ENCODE measurements around the gene SH3GL1. TPM values are rescaled to one million over a fixed set of nuclear protein-coding genes. Genes with fewer than 3 reads are reported as not detected.
A peak's percentile ranks its signal among the peaks of the same experiment; 100 is the strongest.

SH3GL1 gene
- total and polyA plus RNA-seq, 4 experiments from 2014 or later = 19.7 to 45.6 (median 34.1) TPM

- peak overlapping the region; percentile 78 for H3K27ac ChIP-seq (ENCODE audit: low read depth, low read length)
- Mint-ChIP-seq H3K27me3 (no peaks in the 10 kb centered on the region), H3K27ac (peak overlapping the region; percentile 88 to 99 (median 98)), H3K36me3 (peaks cover 2 to 9% of the 10 kb centered on the region in 2 donors), H3K9me3 (no peaks in the 10 kb centered on the region), H3K4me1 (peaks cover 27 to 69% (median 46%) of the 10 kb centered on the region in 4 donors), H3K4me3 (peak overlapping the region in 7 of 8 donors; percentile 17 to 92 (median 87))
- no peak overlapping the region for H3K4me3 ChIP-seq (ENCODE audit: low read length in 2 of 2)
- H3K36me3 ChIP-seq (ENCODE audit: insufficient read depth, low read length) = peaks cover 5% of the 10 kb centered on the region
- ChIA-PET POLR2A (ENCODE audit: partially characterized antibody) (interaction anchor here (2.1 to 2.4 kb wide), 2 partner anchors 9 to 23 kb away, joined by 12 to 22 read pairs; partner anchors contain the start of gene CHAF1A), CTCF (ENCODE audit: partially characterized antibody) (interaction anchor here (1.6 to 2.8 kb wide), 2 partner anchors 9 to 21 kb away, joined by 4 to 15 read pairs; partner anchors contain the start of gene SH3GL1)
- intact Hi-C loops (cut with micrococcal nuclease) = no loop called here
- DNase-seq = no peak
- no peaks in the 10 kb centered on the region for H3K27me3 ChIP-seq (ENCODE audit: insufficient read depth, low read length)
- peaks cover 73% of the 10 kb centered on the region for H3K4me1 ChIP-seq (ENCODE audit: insufficient read depth, low read length)
- no peaks in the 10 kb centered on the region for H3K9me3 ChIP-seq (ENCODE audit: control insufficient read depth in 1 of 2, low read length in 2 of 2)
These were observed 21.5 kb downstream of the SH3GL1 start for GRCh38 chr19:4378886-4379285.

- DNase-seq = no peak
- POLR2A ChIA-PET (ENCODE audit: partially characterized antibody) = interaction anchor here (0.5 to 2.3 kb wide), 2 partner anchors 23 to 1038 kb away, joined by 3 to 8 read pairs; partner anchors contain the start of gene SH3GL1
- H3K27ac Mint-ChIP-seq = peak overlapping the region in 6 of 7 donors; percentile 25 to 95 (median 70)
- peaks cover 3 to 5% of the 10 kb centered on the region in 2 donors for H3K36me3 Mint-ChIP-seq
- CTCF ChIA-PET (ENCODE audit: partially characterized antibody) = interaction anchor here (0.6 to 4.0 kb wide), 3 partner anchors 25 to 1973 kb away, joined by 3 to 15 read pairs (median 3); no protein-coding TSS in a partner anchor
- H3K4me1 ChIP-seq (ENCODE audit: insufficient read depth, low read length) = peaks cover 89% of the 10 kb centered on the region
- no peaks in the 10 kb centered on the region for H3K9me3 Mint-ChIP-seq
- no peaks in the 10 kb centered on the region for H3K9me3 ChIP-seq (ENCODE audit: control insufficient read depth in 1 of 2, low read length in 2 of 2)
- peaks cover 26 to 74% (median 51%) of the 10 kb centered on the region in 4 donors for H3K4me1 Mint-ChIP-seq
- no peak overlapping the region for H3K4me3 ChIP-seq (ENCODE audit: low read length in 2 of 2)
- no peaks in the 10 kb centered on the region for H3K27me3 ChIP-seq (ENCODE audit: insufficient read depth, low read length)
- intact Hi-C loops (cut with micrococcal nuclease) = no loop called here
- no peaks in the 10 kb centered on the region for H3K36me3 ChIP-seq (ENCODE audit: insufficient read depth, low read length)
- H3K27me3 Mint-ChIP-seq = no peaks in the 10 kb centered on the region
- no peak overlapping the region for H3K27ac ChIP-seq (ENCODE audit: low read depth, low read length)
- no peak overlapping the region for H3K4me3 Mint-ChIP-seq
These were observed 23.2 kb downstream of the SH3GL1 start for GRCh38 chr19:4376991-4377781.

GRCh38 chr19:4376671-4376990 is 23.7 kb downstream of the SH3GL1 start:
- Histone ChIP-seq H3K27ac (ENCODE audit: low read depth, low read length) (no peak overlapping the region), H3K36me3 (ENCODE audit: insufficient read depth, low read length) (no peaks in the 10 kb centered on the region), H3K9me3 (ENCODE audit: control insufficient read depth in 1 of 2, low read length in 2 of 2) (no peaks in the 10 kb centered on the region), H3K27me3 (ENCODE audit: insufficient read depth, low read length) (no peaks in the 10 kb centered on the region), H3K4me3 (ENCODE audit: low read length in 2 of 2) (no peak overlapping the region), H3K4me1 (ENCODE audit: insufficient read depth, low read length) (peaks cover 94% of the 10 kb centered on the region)
- intact Hi-C loops (cut with micrococcal nuclease) = no loop called here
- Mint-ChIP-seq H3K27ac (peak overlapping the region; percentile 46 to 95 (median 79)), H3K4me3 (no peak overlapping the region), H3K4me1 (peaks cover 24 to 71% (median 48%) of the 10 kb centered on the region in 4 donors), H3K9me3 (no peaks in the 10 kb centered on the region), H3K36me3 (peaks cover 3 to 5% of the 10 kb centered on the region in 2 donors), H3K27me3 (no peaks in the 10 kb centered on the region)
- ChIA-PET CTCF (ENCODE audit: partially characterized antibody) (interaction anchor here (0.6 to 4.0 kb wide), 3 partner anchors 24 to 1973 kb away, joined by 3 to 15 read pairs (median 3); no protein-coding TSS in a partner anchor), POLR2A (ENCODE audit: partially characterized antibody) (interaction anchor here (2.3 kb wide), 1 partner anchor 24 kb away, joined by 8 read pairs; the partner anchor contains the start of gene SH3GL1)
- DNase-seq = no peak

- Histone ChIP-seq H3K27ac (ENCODE audit: low read depth, low read length) (no peak overlapping the region), H3K4me3 (ENCODE audit: low read length in 2 of 2) (no peak overlapping the region), H3K27me3 (ENCODE audit: insufficient read depth, low read length) (no peaks in the 10 kb centered on the region), H3K36me3 (ENCODE audit: insufficient read depth, low read length) (no peaks in the 10 kb centered on the region), H3K4me1 (ENCODE audit: insufficient read depth, low read length) (peaks cover 95% of the 10 kb centered on the region), H3K9me3 (ENCODE audit: control insufficient read depth in 1 of 2, low read length in 2 of 2) (no peaks in the 10 kb centered on the region)
- intact Hi-C loops (cut with micrococcal nuclease) = no loop called here
- no peak for DNase-seq
- no peaks in the 10 kb centered on the region for H3K9me3 Mint-ChIP-seq
- POLR2A ChIA-PET (ENCODE audit: partially characterized antibody) = interaction anchor here (1.5 to 2.3 kb wide), 2 partner anchors 10 to 24 kb away, joined by 3 to 8 read pairs; partner anchors contain the start of gene SH3GL1
- peaks cover 21 to 73% (median 47%) of the 10 kb centered on the region in 4 donors for H3K4me1 Mint-ChIP-seq
- no peaks in the 10 kb centered on the region for H3K27me3 Mint-ChIP-seq
- H3K36me3 Mint-ChIP-seq = peaks cover 3 to 5% of the 10 kb centered on the region in 2 donors
- CTCF ChIA-PET (ENCODE audit: partially characterized antibody) = interaction anchor here (0.6 to 4.0 kb wide), 5 partner anchors 24 to 1972 kb away, joined by 3 to 15 read pairs (median 3); partner anchors contain the start of genes MPND and SH3GL1
- H3K4me3 Mint-ChIP-seq = peak overlapping the region in 1 of 8 donors; percentile 15
- H3K27ac Mint-ChIP-seq = peak overlapping the region; percentile 71 to 95 (median 82)
These were observed 24.2 kb downstream of the SH3GL1 start for GRCh38 chr19:4376028-4376670.

- H3K27ac ChIP-seq (ENCODE audit: low read depth, low read length) = no peak overlapping the region
- peaks cover 95% of the 10 kb centered on the region for H3K4me1 ChIP-seq (ENCODE audit: insufficient read depth, low read length)
- CTCF ChIA-PET (ENCODE audit: partially characterized antibody) = interaction anchor here (0.6 to 4.0 kb wide), 5 partner anchors 10 to 108 kb away, joined by 3 to 15 read pairs (median 3); partner anchors contain the start of genes MPND and SH3GL1
- H3K36me3 Mint-ChIP-seq = peaks cover 3 to 5% of the 10 kb centered on the region in 2 donors
- peak overlapping the region in 1 of 8 donors; percentile 15 for H3K4me3 Mint-ChIP-seq
- no peaks in the 10 kb centered on the region for H3K36me3 ChIP-seq (ENCODE audit: insufficient read depth, low read length)
- POLR2A ChIA-PET (ENCODE audit: partially characterized antibody) = interaction anchor here (0.6 to 1.6 kb wide), 4 partner anchors 9 to 25 kb away, joined by 3 to 4 read pairs (median 4); partner anchors contain the start of gene SH3GL1
- H3K27me3 Mint-ChIP-seq = no peaks in the 10 kb centered on the region
- intact Hi-C loops (cut with micrococcal nuclease) = no loop called here
- H3K9me3 Mint-ChIP-seq = no peaks in the 10 kb centered on the region
- no peaks in the 10 kb centered on the region for H3K27me3 ChIP-seq (ENCODE audit: insufficient read depth, low read length)
- H3K4me1 Mint-ChIP-seq = peaks cover 19 to 73% (median 48%) of the 10 kb centered on the region in 4 donors
- no peak overlapping the region for H3K4me3 ChIP-seq (ENCODE audit: low read length in 2 of 2)
- DNase-seq = no peak
- peak overlapping the region in 6 of 7 donors; percentile 29 to 85 (median 63) for H3K27ac Mint-ChIP-seq
- no peaks in the 10 kb centered on the region for H3K9me3 ChIP-seq (ENCODE audit: control insufficient read depth in 1 of 2, low read length in 2 of 2)
These were observed 25.0 kb downstream of the SH3GL1 start for GRCh38 chr19:4375164-4376027.

DNA sequence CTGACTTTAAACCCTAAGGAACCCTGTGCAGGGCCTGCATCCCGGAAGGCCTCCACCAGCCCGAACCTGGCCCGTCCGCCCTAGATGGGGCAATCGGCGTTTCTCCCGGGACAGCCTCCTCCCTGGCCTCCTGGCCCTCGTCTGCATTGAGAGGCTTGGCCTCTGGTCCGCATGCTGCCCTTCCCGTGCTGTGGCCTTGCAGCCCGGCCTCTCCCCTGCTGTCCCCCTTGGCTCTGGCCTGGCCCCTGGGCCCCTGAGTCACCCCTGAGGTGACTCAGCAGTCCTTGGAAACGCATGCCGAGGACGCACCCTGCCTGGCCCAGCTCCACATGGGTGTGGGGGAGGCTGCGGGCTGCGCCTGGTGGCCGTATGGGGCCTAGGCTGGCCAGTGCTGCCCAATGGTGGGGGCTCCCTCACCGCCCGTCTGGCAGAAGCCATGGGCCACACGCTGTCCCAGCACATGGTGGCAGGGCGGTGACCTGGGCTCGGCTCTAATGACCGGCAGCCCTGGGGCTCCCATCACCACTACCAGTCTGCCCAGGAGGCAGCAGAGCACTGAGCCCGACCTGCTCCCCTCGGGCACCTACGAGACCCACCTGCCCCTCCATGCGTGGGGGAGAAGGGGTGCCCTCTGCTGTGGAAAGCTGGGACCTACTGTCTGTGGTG is 25.7 kb downstream of the SH3GL1 start:
- Histone ChIP-seq H3K4me1 (ENCODE audit: insufficient read depth, low read length) (peaks cover 95% of the 10 kb centered on the region), H3K27ac (ENCODE audit: low read depth, low read length) (no peak overlapping the region), H3K36me3 (ENCODE audit: insufficient read depth, low read length) (no peaks in the 10 kb centered on the region), H3K4me3 (ENCODE audit: low read length in 2 of 2) (no peak overlapping the region), H3K9me3 (ENCODE audit: control insufficient read depth in 1 of 2, low read length in 2 of 2) (no peaks in the 10 kb centered on the region), H3K27me3 (ENCODE audit: insufficient read depth, low read length) (no peaks in the 10 kb centered on the region)
- no peak for DNase-seq
- H3K4me1 Mint-ChIP-seq = peaks cover 12 to 73% (median 46%) of the 10 kb centered on the region in 4 donors
- ChIA-PET POLR2A (ENCODE audit: partially characterized antibody) (interaction anchor here (0.6 to 1.6 kb wide), 4 partner anchors 8 to 25 kb away, joined by 3 to 4 read pairs (median 4); partner anchors contain the start of gene SH3GL1), CTCF (ENCODE audit: partially characterized antibody) (interaction anchor here (1.2 to 4.0 kb wide), 4 partner anchors 9 to 31 kb away, joined by 3 to 15 read pairs (median 6); partner anchors contain the start of genes MPND and SH3GL1)
- no peak overlapping the region for H3K4me3 Mint-ChIP-seq
- peak overlapping the region in 1 of 7 donors; percentile 80 for H3K27ac Mint-ChIP-seq
- intact Hi-C loops (cut with micrococcal nuclease) = no loop called here
- no peaks in the 10 kb centered on the region for H3K27me3 Mint-ChIP-seq
- H3K36me3 Mint-ChIP-seq = peaks cover 3 to 5% of the 10 kb centered on the region in 2 donors
- no peaks in the 10 kb centered on the region for H3K9me3 Mint-ChIP-seq
